ENCODE results near the gene PSMF1.
A peak's percentile ranks its signal among the peaks of the same experiment; 100 is the strongest.
"Not testable (repeated sequence)": the region's sequence is repeated elsewhere in the genome, so short reads cannot be mapped to it uniquely, and the experiment has no call there.

Gene PSMF1

DNA sequence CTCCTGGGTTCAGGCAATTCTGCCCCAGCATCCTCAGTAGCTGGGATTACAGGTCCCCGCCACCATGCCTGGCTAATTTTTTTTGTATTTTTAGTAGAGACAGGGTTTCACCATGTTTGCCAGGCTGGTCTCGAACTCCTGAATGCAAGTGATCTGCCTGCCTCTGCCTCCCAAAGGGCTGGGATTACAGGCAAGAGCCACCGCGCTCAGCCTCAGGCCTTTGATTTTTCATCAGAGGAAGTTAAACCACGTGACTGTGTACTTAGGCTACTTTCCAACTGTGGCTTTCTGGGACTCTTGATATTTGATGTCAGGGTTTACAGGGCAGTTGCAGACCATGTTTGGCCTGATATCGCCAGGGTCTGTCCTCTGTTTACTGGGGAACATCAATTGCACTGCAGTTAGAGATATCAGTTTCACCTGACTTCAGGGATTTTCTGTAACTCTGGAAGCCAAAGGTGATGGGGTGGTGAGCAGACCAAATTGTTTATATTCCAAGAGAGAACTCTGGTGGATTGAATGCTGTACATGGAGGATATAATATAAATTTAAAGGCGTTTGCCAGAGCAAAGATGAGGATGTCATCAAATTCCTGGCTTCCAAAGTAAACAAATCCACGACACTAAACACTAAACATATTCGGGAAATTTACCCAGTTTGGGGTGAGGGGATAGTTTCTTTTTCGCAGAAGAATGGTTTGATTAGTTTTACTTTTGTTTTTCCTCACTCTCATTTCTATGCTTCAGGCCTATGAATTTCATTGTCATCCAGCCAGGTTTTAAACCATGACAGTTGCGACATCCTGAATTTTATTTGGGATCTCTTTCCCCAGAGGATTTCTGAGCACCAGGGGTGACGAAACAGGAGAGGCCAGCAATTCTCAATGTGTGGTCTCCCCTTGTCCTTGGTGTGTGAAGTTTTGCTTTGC, 4.2 kb downstream of the PSMF1 start:
- no peak for DNase-seq (ENCODE audit: low read depth in 2 of 2)

DNA sequence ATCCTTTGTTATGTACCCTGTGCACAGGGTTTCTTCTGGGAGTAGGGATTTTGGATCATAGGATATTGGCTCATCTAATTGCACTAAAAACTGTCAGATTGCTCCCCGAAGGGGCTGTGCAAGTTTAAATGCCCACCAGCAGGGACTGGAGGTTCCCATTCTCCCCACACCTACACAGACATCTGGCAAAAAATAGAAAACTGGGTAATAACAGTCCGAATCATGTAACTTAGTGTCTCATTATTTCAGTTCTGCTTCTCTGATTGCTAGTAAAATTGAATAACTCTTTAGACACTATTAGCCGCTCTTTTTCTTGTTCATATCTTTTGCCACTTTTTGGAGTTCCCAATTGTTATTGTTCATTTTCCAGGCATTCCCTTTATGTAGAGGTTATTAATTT, 5.3 kb downstream of the PSMF1 start:
- DNase-seq (ENCODE audit: low read depth in 2 of 2) = no peak

DNA sequence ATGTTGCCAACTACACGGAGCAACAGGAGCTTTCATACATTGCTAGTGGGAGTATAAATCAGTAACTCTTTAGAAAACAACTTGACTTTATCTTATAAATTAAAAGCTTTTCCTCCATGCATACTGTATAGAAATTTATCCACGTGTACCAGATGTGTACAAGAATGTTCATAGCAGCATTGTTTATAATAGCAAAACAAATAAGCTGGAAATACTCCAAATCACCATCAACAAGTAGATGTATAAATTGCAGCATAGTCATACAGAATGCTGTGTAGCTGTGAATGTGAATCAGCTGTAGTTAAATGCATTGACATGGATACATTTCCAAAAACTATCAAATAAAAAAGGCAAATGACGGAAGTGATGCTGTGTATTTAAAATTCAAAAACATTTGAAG, 6.0 kb downstream of the PSMF1 start:
- DNase-seq (ENCODE audit: low read depth in 2 of 2) = no peak

DNA sequence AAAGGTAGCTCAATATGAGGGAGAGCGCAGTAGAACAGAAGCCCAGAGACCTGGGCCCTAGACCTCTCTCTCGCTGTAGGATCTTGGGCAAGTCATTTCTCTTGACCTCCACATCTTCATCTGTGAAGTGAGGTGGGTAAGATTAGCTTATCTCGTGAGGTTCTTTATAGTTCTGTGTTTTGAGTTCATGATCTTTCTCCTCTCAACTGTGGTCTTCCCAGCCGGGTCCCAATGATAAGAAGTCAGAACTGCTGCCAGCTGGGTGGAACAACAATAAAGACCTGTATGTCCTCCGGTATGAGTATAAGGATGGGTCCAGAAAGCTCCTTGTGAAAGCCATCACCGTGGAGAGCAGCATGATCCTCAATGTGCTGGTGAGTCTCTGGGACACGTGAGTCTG, 6.9 kb downstream of the PSMF1 start:
- DNase-seq (ENCODE audit: low read depth in 2 of 2) = no peak

- no peak for DNase-seq (ENCODE audit: low read depth in 2 of 2)
Observed at GRCh38 chr20:1127840-1128239, 9.4 kb downstream of the PSMF1 start.

DNA sequence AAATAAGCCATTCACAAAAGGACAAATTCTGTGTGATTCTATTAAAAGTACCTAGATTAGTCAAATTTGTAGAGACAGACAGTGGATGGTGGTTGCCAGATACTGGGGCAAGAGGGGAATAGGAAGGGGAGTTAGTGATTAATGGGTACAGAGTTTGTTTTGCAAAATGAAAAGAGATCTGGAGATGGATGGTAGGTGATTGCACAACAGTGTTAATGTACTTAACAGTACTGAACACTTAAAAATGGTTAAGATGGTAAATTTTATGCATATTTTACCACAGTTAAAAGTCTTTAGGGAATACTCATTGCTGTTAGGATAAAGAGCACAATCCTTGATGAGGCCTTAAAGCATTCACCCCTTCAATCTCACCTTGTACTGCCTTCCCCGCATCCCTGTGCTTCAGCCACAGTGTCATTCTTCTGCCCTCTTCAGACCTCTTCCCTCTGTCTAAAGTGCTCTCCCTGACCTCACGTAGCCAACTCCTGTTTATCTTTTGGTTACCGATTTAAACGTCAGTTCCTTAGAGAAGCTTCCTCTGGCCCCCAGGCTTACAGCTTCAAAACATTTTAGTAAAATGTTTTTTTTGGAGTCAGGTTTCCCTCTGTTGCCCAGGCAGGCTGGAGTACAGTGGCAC, 11.8 kb downstream of the PSMF1 start:
- DNase-seq (ENCODE audit: low read depth in 2 of 2) = no peak

DNA sequence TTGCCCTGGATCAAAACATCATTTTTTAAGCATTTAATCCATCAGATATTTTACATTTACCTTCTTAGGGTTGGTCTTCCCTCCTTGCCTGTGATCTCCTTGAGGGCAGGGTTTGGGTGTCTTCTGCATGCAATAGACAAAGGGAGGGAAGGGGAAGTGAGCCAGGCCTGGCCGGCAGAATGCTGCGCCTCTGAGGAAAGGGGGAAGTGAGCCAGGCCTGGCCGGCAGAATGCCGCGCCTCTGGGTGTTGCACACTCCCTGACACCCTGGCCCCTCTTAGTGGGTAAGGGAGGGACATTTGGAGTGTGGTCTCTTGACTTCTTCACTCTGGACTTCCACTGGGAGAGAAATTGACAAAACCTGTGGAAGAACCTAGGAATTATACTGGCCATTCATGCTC, 12.4 kb downstream of the PSMF1 start:
- DNase-seq (ENCODE audit: low read depth in 2 of 2) = no peak

- no peak for DNase-seq (ENCODE audit: low read depth in 2 of 2)
Observed at GRCh38 chr20:1131354-1131753, 13.0 kb downstream of the PSMF1 start.

DNA sequence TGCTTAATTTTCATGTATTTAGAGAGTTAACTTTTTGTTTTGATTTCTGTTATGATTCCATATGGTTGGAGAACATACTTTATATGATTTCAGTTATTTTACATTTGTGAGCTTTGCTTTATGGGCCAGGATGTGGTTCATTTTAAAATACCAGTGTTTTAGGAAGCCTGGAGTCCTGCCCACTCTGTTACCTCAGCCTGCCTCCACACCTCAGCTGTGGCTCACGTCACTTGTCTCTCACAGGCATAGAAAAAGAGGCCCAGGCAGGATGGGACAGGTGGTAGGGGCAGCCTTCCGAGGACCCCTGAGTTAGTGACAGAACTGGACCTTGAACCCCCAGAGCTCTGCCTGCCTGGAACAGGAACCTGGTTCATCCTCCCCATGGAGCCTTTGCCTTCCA, 16.0 kb downstream of the PSMF1 start:
- DNase-seq (ENCODE audit: low read depth in 2 of 2) = no peak

DNA sequence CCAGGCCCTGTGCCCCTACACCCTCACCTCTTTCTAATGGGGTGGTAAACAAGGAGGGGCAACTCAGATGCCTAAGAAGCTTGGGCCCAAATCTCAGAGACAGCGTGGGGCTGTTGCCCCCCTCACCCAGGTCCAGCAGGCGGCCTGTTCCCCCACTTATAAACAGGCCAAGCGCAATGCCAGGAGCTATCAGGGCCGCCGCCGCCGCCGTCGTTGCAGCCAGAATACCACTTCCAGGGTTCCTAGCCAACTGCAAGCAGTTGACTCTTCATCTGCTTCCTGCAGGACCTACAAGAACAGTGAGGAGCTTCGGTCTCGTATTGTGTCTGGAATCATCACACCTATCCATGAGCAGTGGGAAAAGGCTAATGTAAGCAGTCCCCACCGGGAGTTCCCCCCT, 16.4 kb downstream of the PSMF1 start:
- no peak for DNase-seq (ENCODE audit: low read depth in 2 of 2)

DNA sequence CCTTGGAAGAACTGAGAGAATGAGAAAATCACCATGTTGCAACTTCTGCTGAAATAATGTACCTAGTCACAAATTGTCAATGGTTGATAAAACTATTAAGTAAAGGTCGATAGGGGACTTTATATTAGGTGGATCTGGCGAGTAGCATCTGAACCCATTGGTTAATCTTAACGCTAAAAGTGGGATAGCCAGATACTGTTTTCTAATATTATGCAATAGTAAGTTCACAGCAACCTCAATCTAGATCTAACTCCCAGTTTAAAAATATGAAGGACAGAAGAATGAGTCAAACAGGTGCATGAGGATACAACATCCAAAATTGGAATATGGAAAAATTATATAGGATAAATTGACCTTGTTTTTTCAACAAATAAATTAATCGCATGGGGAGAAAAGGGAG, 18.8 kb downstream of the PSMF1 start:
- no peak for DNase-seq (ENCODE audit: low read depth in 2 of 2)

GRCh38 chr20:1144401-1145172, 26.2 kb downstream of the PSMF1 start:
- DNase-seq (ENCODE audit: low read depth in 2 of 2) = no peak

- DNase-seq (ENCODE audit: low read depth in 2 of 2) = no peak
Observed at GRCh38 chr20:1146957-1147356, 28.6 kb downstream of the PSMF1 start.

GRCh38 chr20:1149812-1150211, 31.4 kb downstream of the PSMF1 start:
- DNase-seq (ENCODE audit: low read depth in 2 of 2) = not testable (repeated sequence)

DNA sequence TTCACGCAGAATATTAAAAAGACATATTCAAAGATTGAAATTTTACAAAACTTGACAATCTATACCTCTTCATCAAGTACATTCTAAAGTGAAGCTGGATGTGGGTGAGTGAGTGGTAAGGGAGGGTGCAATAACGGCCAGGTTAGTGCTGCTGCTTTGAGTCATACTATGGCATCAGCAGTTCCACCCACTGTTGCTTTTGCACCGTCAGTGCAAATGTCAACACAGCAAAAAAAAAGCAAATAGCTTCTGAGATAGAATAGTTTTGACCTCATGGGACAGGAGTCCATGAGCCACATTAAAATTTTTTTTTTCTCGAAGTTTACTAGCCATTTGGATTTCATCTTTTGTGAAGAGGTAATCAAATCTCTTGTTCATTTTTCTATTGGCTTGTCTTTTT, 31.8 kb downstream of the PSMF1 start:
- peak in 1 of 2 donors; percentile 8 for DNase-seq (ENCODE audit: low read depth in 2 of 2)

GRCh38 chr20:1150968-1151367, 32.6 kb downstream of the PSMF1 start:
- no peak for DNase-seq (ENCODE audit: low read depth in 2 of 2)

- no peak for DNase-seq (ENCODE audit: low read depth in 2 of 2)
Observed at GRCh38 chr20:1154226-1154625, 35.8 kb downstream of the PSMF1 start.

DNA sequence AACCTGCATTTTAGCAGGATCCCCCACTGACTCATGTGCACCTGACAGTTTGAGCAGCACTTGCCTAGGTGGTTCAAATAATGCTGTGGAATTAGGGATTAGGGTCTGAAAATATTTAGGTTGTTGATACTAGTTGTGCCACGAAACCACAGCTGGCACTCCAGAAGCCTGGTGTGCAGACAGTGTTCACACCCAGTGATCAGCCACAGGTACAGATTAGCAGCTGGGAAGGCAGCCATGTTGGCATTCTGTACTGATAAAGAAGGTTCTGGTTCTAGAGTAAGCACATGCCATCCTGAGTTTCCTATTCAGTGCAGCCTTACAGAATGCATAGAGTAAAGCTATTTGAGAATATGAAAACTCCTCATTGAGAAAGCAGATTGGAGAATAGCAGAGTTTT, 36.3 kb downstream of the PSMF1 start:
- no peak for DNase-seq (ENCODE audit: low read depth in 2 of 2)

DNA sequence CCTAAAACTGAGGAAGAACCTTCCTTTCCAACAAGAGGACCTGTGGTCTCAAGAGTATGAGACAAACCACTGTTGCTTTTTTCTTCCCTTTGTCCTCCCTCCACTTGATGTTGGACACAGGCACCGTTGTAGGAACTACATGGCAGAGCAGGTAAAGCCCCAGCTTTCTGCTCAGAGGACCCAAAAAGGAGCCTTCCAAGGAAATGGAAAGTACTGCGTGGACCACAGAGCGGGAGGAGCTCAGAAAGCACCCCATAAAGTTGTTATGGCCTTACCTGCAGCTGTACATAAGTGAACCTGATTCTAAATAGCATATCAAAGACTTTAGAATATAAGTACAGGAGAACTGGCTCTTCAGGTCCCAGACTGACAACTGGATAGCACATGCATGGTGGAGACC, 36.9 kb downstream of the PSMF1 start:
- DNase-seq (ENCODE audit: low read depth in 2 of 2) = no peak

- DNase-seq (ENCODE audit: low read depth in 2 of 2) = no peak
Observed at GRCh38 chr20:1160496-1160895, 42.1 kb downstream of the PSMF1 start.

GRCh38 chr20:1160991-1161390, 42.6 kb downstream of the PSMF1 start:
- DNase-seq (ENCODE audit: low read depth in 2 of 2) = no peak

DNA sequence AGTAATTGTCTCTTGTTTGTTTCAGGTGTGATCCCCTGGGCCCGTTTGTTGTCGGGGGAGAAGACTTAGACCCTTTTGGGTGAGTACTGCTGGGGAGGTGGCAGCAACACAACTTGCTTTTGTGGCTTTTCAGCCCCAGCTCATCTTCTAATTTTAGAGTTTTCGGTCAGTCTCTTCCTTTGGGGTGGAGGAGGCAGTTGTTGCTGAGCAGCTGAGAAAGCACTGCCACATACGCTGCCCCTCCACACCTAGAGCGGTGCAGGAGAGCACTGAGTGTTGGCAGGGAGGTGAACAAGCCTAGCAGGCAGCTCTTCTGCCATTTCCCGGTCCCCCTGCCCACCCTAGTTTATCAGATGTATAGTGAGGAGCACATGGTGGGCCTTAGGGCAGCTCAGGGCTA, 44.7 kb downstream of the PSMF1 start:
- no peak for DNase-seq (ENCODE audit: low read depth in 2 of 2)

DNA sequence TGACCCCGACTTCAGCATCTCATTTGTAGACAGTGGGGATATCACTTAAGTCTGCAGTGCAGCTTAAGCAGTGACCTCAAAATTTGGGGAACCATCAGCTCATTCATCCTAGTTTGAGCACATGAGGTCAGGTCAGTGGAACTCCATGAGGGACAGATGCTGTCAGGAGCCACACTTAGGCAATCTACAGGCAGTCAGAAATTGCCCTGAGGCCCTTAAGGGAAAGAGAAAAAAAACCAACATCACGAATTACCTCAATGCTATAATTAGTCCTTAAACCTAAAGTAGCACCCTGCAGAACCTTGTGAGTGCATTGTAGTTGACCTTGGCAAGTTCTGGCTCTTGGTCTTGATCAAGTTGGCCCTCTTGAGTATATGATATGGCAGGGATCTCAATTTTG, 45.3 kb downstream of the PSMF1 start:
- DNase-seq (ENCODE audit: low read depth in 2 of 2) = no peak

Data from stimulated activated CD8-positive, alpha-beta memory T cell treated with anti-CD3 and anti-CD28 coated beads, Interleukin-15, amount 100 ng/mL, for 48 hours (primary cell).